ENCODE data around the gene NT5C1A. TPM values are rescaled to one million over a fixed set of nuclear protein-coding genes. Genes with fewer than 3 reads are reported as not detected.

NT5C1A gene
- total and polyA plus RNA-seq, 8 donors, result 0.07 to 4.5 (median 1.2) TPM

DNA sequence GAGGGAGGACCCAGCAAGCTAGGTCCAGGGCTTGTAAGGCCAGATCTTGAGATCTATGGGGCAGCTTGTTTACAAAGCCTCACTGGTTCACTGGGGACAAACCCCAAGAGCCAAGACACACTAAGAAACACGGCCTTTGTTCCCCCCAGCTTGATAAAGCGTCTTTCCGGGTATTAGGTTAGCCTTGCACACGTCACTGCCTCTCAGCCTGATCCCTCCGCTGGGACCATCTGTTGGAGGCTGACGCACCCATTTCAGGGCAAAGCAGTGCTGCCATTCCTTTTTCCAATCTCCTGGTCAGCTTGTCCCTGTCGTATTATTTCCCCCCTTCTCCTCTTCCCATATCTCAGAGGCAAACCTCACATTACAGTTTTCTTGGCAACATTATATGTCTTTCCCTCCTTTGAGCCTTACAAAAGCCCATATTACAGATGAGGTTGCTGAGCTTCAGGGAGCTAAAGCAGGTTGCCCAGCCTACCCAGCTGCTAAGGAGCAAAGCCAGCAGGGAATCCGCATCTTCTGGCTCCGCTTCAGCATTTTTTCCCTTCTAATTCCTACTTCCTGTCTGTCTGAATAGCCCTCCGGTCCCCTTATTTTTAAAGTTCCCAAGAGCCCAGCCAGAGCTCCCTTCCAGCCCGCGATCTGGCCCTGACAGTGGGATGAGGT lies 36.6 kb downstream of the NT5C1A start:
- intact Hi-C loops (cut with DNase I), result no loop called here
- Histone ChIP-seq H3K4me3 (peak overlapping the region in 2 of 4 donors; percentile 75 to 79), H3K27me3 (no peaks in the 10 kb centered on the region), H3K4me1 (peaks cover 0 to 24% (median 14%) of the 10 kb centered on the region in 3 donors), H3K9me3 (no peaks in the 10 kb centered on the region), H3K27ac (peak overlapping the region; percentile 49 to 89 (median 62)), H3K36me3 (peaks cover 0 to 13% (median 10%) of the 10 kb centered on the region in 3 donors)
- WGBS, 2 donors, result 35 to 38% methylated on average over 12 of the region's 12 CpGs
- FAIRE-seq (no peak), ATAC-seq (peak; percentile 13 to 40 (median 20)), DNase-seq (peak in 3 of 6 donors; percentile 62 to 73 (median 68))
- TF ChIP-seq, protein P1, sequence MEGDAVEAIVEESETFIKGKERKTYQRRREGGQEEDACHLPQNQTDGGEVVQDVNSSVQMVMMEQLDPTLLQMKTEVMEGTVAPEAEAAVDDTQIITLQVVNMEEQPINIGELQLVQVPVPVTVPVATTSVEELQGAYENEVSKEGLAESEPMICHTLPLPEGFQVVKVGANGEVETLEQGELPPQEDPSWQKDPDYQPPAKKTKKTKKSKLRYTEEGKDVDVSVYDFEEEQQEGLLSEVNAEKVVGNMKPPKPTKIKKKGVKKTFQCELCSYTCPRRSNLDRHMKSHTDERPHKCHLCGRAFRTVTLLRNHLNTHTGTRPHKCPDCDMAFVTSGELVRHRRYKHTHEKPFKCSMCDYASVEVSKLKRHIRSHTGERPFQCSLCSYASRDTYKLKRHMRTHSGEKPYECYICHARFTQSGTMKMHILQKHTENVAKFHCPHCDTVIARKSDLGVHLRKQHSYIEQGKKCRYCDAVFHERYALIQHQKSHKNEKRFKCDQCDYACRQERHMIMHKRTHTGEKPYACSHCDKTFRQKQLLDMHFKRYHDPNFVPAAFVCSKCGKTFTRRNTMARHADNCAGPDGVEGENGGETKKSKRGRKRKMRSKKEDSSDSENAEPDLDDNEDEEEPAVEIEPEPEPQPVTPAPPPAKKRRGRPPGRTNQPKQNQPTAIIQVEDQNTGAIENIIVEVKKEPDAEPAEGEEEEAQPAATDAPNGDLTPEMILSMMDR (IDR thresholded peaks at IDR 0.05), result no peak

DNA sequence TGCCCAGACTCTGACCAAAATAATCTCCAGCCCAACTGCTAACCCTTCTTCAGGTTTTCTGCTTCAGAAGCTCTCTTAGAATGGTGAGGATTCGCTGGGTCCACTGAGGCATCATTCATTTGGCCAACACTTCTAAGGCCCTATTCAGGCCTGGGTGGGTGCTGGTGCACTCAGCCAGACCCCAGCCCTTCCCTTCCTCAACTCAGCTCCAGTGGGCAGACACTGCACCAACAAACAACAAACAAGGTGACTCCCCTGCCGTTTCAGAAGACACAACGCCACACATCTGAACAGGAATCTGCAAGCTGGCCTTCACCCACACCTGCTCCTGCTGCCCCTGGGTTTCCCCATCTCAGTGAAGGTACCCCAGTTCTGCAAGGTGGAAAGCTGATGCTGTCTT lies 38.5 kb downstream of the NT5C1A start:
- Histone ChIP-seq H3K27ac (peak overlapping the region in 2 of 4 donors; percentile 26 to 36), H3K4me1 (peaks cover 0 to 21% (median 14%) of the 10 kb centered on the region in 3 donors), H3K27me3 (no peaks in the 10 kb centered on the region), H3K4me3 (peak overlapping the region in 2 of 4 donors; percentile 28 to 38), H3K9me3 (no peaks in the 10 kb centered on the region), H3K36me3 (peaks cover 0 to 33% (median 24%) of the 10 kb centered on the region in 3 donors)
- intact Hi-C loops (cut with DNase I), result no loop called here
- DNase-seq (no peak), FAIRE-seq (no peak), ATAC-seq (peak in 1 of 4 donors; percentile 2)
- WGBS, 2 donors, result 48 to 49% methylated on average over 3 of the region's 3 CpGs
- TF ChIP-seq, protein P1 (IDR thresholded peaks at IDR 0.05), result no peak

- H3K27me3 ChIP-seq, result no peaks in the 10 kb centered on the region
- TF ChIP-seq, protein P1 (IDR thresholded peaks at IDR 0.05), result no peak
- peak overlapping the region in 2 of 4 donors; percentile 26 to 36 for H3K27ac ChIP-seq
- WGBS, 2 donors, result 13 to 14% methylated on average over 34 to 61 of the region's 61 CpGs
- ATAC-seq, result peak; percentile 82 to 92 (median 87)
- peaks cover 0 to 38% (median 24%) of the 10 kb centered on the region in 3 donors for H3K36me3 ChIP-seq
- H3K4me1 ChIP-seq, result peaks cover 0 to 21% (median 14%) of the 10 kb centered on the region in 3 donors
- FAIRE-seq, result no peak
- no peaks in the 10 kb centered on the region for H3K9me3 ChIP-seq
- DNase-seq, result peak; percentile 85 to 93 (median 90)
- peak overlapping the region in 2 of 4 donors; percentile 28 to 38 for H3K4me3 ChIP-seq
- intact Hi-C loops (cut with DNase I), result no loop called here
Observed at GRCh38 chr1:39632682-39633417, 39.1 kb downstream of the NT5C1A start.

DNA sequence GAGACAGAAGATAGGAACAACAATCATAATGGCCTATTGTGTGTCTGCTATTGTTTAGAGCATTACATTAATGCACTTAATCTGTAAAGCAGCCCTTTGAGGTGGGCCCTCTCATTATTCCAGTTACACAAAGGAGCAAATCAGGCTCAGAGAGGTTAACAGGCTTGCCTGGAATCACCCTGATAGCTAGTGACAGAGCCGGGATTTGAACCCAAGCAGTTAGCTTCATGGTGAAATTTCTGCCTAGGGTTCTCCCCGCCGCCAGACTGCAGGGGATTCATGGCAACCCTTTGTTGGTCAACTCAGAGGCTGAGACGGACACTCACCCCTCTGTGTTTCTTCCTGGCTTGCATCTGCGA lies 39.6 kb downstream of the NT5C1A start:
- H3K27ac ChIP-seq, result no peak overlapping the region
- no peaks in the 10 kb centered on the region for H3K27me3 ChIP-seq
- peaks cover 0 to 21% (median 14%) of the 10 kb centered on the region in 3 donors for H3K4me1 ChIP-seq
- TF ChIP-seq, protein P1 (IDR thresholded peaks at IDR 0.05), result no peak
- DNase-seq, result no peak
- FAIRE-seq, result no peak
- intact Hi-C loops (cut with DNase I), result no loop called here
- 60 to 71% methylated on average over 5 of the region's 5 CpGs for WGBS, 2 donors
- H3K36me3 ChIP-seq, result peaks cover 0 to 44% (median 24%) of the 10 kb centered on the region in 3 donors
- no peak for ATAC-seq
- H3K9me3 ChIP-seq, result no peaks in the 10 kb centered on the region
- H3K4me3 ChIP-seq, result peak overlapping the region in 2 of 4 donors; percentile 28 to 38
